ENCODE results near the gene ETFA. TPM values are rescaled to one million over a fixed set of nuclear protein-coding genes. Genes with fewer than 3 reads are reported as not detected.

Gene ETFA
- total and polyA plus RNA-seq, 9 of the 15 experiments (the other 6 are each of a cell fraction or from before 2014, with no cell fraction given) = 130 to 543 (median 232) TPM

DNA sequence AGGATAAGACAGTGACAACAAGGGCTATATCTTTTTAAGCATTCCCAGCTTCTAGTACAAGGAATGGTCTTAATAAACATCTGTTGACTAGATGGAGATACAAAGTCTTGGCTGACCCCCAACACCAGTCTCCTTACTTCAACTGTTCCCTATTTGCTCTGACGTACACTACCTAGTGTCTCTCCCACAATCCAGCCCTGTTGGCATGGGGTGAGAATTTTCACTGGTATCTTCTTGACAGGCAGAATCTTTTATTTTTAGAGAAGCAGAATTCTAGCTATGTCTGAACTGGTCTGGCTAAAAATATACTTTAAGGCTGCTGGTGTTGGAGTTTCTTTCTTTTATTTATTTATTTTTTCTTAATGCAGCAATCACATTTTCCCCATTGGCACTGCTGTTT, 82.0 kb downstream of the ETFA start (continued):
- no peak for TF ChIP-seq MTA2 (IDR thresholded peaks at IDR 0.05; ENCODE audit: low read depth)
- no peak for TF ChIP-seq ZEB2 (IDR thresholded peaks at IDR 0.05)
- TF ChIP-seq NUFIP1 (IDR thresholded peaks at IDR 0.05; ENCODE audit: partially characterized antibody) = no peak
- no peak for TF ChIP-seq DPF2 (IDR thresholded peaks at IDR 0.05)
- TF ChIP-seq ZKSCAN1 (IDR thresholded peaks at IDR 0.05; ENCODE audit: low read depth, low read length) = no peak
- TF ChIP-seq TEAD2 (tag; IDR thresholded peaks at IDR 0.05) = no peak
- no peak for TF ChIP-seq ELK1 (CRISPR knock-in tag; IDR thresholded peaks at IDR 0.05)
- TF ChIP-seq ZNF239 (CRISPR knock-in tag; IDR thresholded peaks at IDR 0.05) = no peak

- Histone ChIP-seq H3K9me1 (ENCODE audit: control insufficient read depth, insufficient read depth, low read length) (no peaks in the 10 kb centered on the region), H3K36me3 (ENCODE audit: control insufficient read depth, insufficient read depth, low read length) (peaks cover 68% of the 10 kb centered on the region), H3K27ac (ENCODE audit: extremely low read depth, low read depth, low read length) (no peak overlapping the region), H2AFZ (ENCODE audit: low read depth, low read length) (no peak overlapping the region), H4K20me1 (replicated peaks; ENCODE audit: control insufficient read depth, insufficient read depth, low read length) (no peaks in the 10 kb centered on the region), H3K27me3 (ENCODE audit: control insufficient read depth in 2 of 2, insufficient read depth in 2 of 2, low read length in 2 of 2) (no peaks in the 10 kb centered on the region), H3K9me3 (replicated peaks; ENCODE audit: control insufficient read depth, insufficient read depth, low read depth, low read length) (no peaks in the 10 kb centered on the region), H3K4me1 (replicated peaks in 1 of 2; ENCODE audit: control insufficient read depth in 2 of 2, insufficient read depth in 2 of 2, low read length in 2 of 2) (no peaks in the 10 kb centered on the region), H3K4me3 (no peak overlapping the region), H3K9ac (ENCODE audit: insufficient read depth in 1 of 2, low read depth in 2 of 2, low read length in 2 of 2) (no peak overlapping the region), H3K79me2 (ENCODE audit: control insufficient read depth, insufficient read depth, low read length) (no peaks in the 10 kb centered on the region), H3K4me2 (ENCODE audit: insufficient read depth, low read length) (no peak overlapping the region)
- 91% methylated on average over 2 of the region's 2 CpGs for WGBS (ENCODE audit: insufficient coverage, low coverage, missing lambda C conversion rate)
- no TSS peak for BruUV-seq (replicated peaks)
- ChIA-PET CTCF (ENCODE audit: low intra/inter-chr PET ratio) (no interaction called here), POLR2A (interaction anchor here (1.0 to 1.7 kb wide), 3 partner anchors 9 to 17 kb away, joined by 3 to 9 read pairs (median 3); no protein-coding TSS in a partner anchor)
- in situ Hi-C loops (cut with MboI) = no loop called here
- FAIRE-seq (no peak), ATAC-seq (no peak), DNase-seq (ENCODE audit: extremely low read depth in 1 of 4, low spot score in 3 of 4) (no peak)
- TF ChIP-seq ESRRB (CRISPR knock-in tag; IDR thresholded peaks at IDR 0.05; ENCODE audit: borderline replicate concordance) (no peak), ZKSCAN8 (CRISPR knock-in tag; IDR thresholded peaks at IDR 0.05) (no peak), ZNF586 (CRISPR knock-in tag; conservative IDR thresholded peaks at IDR 0.05) (no peak)
- intact Hi-C loops (cut with micrococcal nuclease) = no loop called here
Measured at GRCh38 chr15:76223521-76223920, 87.7 kb downstream of the ETFA start.
